Fibroblast of skin of left biceps (primary cell): ENCODE data around the gene RAD51B.
"Not testable (repeated sequence)": the region's sequence is repeated elsewhere in the genome, so short reads cannot be mapped to it uniquely, and the experiment has no call there.

ENCODE experiments used
- DNase-seq, 2 experiments: peaks; one replicate each; pipeline ENCODE4 v3.0.0-alpha.2; 2013; ENCODE audit warnings: low read depth in 2 of 2

RAD51B gene

GRCh38 chr14:68269136-68269927 lies 449.8 kb downstream of the RAD51B start:
- DNase-seq = no peak

DNA sequence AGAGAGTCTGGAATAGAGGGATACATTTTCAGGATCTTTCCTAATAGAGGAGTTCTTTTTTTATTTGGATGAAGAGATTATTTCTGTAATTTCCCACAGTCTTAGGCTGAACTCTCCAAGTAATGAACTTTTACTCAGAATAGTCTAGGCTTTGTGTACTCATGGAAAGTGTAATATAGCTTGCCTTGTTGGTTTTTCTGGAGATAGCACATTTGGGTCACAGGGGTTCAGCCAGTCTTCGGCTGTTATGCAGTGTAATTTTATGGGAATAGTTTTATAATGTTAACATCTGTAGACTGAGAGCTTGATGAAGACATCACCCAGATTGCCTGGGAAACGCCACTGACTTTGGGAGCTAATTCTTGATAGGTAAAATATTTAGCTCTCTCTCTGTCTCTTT lies 450.8 kb downstream of the RAD51B start:
- DNase-seq = no peak

GRCh38 chr14:68271913-68272391 lies 452.4 kb downstream of the RAD51B start:
- DNase-seq = no peak

- DNase-seq = no peak
Observed at GRCh38 chr14:68273413-68273812, 453.8 kb downstream of the RAD51B start.

- DNase-seq = no peak
Observed at GRCh38 chr14:68274725-68275124, 455.1 kb downstream of the RAD51B start.

- no peak for DNase-seq
Observed at GRCh38 chr14:68278576-68279436, 459.2 kb downstream of the RAD51B start.

- no peak for DNase-seq
Observed at GRCh38 chr14:68279437-68279720, 459.8 kb downstream of the RAD51B start.

DNA sequence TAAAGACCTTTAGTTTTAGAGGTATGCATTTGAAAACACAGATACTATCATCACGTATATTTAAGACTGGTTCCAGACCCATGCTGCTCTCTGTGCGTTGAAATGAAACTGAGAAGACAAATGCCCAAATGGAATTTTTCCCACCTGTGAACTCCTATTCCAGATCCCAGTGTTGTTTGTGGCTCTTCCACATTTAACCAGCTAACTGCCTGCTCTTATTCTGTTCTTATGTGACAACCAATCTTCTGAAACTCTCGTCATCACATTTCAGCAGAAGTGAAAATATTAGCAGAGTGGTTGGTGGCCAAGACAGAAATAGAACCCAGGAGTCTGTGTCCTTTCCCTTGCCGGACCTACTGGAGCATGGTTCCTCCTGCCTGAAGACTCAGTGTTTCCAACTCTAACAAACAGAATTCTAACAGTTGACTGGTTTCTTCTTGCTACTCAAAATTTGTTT lies 460.2 kb downstream of the RAD51B start:
- DNase-seq = no peak

DNA sequence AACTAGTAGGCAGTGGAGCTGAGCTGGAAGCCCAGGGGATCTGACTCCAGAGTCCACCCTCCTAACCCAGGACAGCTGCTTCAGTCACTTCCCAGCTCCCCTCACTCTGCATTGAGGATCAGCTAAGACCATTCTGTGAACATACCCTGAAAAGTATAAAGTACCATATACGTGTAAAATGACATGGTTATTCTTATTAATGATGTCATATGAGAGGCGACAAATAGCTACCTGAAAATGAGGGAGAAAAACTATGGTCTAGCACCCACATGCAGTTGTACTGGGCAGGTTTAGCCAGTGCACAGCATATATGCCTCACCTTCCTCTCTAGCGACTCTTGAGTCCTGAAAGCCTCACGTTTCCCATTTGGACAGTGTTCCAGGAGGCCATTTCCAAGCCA lies 461.9 kb downstream of the RAD51B start:
- DNase-seq = no peak

- no peak for DNase-seq
Observed at GRCh38 chr14:68282479-68283377, 463.1 kb downstream of the RAD51B start.

GRCh38 chr14:68283378-68284123 lies 464.0 kb downstream of the RAD51B start:
- no peak for DNase-seq

- no peak for DNase-seq
Observed at GRCh38 chr14:68284333-68284732, 464.8 kb downstream of the RAD51B start.

- DNase-seq = no peak
Observed at GRCh38 chr14:68284834-68285233, 465.3 kb downstream of the RAD51B start.

DNA sequence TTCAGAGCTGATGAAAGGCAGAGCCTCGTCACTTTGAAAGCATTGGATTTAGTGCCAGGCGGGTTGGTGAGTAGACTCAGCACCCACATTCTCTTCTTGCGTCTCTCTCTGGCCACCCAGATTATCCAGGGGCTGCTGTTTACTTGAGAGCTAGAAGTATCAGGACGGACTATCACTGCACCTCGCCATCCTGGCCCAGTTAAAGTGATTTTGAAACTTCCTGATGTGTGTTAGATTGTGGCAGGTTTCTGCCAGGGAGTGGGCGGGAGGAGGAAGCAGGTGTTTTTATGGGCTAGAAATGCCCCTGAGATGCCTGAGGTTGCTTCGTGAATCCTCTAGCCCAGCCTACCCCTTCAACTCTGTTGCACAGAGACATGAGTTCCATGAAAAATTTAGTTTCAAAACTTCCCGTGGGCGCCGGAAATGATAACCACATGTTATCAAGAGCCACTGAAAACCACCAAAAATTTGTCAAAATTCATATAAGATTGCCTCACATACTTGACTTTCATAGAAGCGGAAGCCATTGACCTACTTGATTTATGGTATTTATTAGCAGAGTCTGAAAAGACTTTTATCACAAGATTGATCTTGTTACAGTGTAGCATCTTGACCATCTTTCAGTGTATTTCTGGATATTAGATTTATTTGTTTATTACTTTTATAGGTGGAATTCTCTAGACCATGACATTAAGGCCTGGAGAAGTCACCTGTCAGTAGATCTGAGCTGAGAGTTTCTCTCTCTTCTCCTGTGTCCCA lies 466.0 kb downstream of the RAD51B start:
- DNase-seq = no peak

DNA sequence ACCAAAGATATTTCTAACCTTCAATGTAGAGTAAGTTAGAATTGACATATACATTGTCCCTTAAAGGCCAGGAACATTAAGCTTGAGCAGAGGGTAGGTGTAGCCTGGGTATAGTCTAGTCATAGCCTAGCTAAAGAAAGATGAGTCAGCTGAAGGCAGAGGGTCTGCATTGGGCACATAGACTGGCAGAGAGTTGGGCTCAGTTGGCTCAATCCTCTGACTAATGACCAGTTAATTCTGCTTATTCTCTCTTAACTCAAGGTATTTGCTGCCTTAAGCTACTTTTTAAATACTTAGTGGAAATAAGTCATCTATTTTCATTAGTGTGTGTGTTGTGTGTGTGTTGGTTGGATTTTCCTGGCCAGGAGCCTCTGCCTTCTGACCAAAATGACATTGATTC lies 467.1 kb downstream of the RAD51B start:
- no peak for DNase-seq

GRCh38 chr14:68289452-68289851 lies 469.9 kb downstream of the RAD51B start:
- not testable (repeated sequence) for DNase-seq

DNA sequence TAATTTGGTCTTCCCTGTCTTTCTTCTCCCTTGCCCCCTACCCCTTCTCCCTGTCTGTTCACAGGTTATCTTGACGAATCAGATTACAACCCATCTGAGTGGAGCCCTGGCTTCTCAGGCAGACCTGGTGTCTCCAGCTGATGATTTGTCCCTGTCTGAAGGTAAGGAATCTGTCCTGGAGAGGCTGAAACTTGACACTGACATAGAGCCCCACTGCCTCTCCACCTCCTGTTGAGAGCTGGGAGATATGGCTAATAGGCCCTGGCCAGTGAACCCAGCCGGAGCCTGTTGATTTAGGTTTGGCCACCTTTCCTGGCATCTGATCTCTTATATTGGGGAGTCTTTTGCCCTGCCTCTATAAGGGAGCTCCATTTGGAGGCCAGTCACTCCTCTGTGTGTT lies 472.2 kb downstream of the RAD51B start:
- no peak for DNase-seq

- no peak for DNase-seq
Observed at GRCh38 chr14:68292441-68293215, 473.0 kb downstream of the RAD51B start.

DNA sequence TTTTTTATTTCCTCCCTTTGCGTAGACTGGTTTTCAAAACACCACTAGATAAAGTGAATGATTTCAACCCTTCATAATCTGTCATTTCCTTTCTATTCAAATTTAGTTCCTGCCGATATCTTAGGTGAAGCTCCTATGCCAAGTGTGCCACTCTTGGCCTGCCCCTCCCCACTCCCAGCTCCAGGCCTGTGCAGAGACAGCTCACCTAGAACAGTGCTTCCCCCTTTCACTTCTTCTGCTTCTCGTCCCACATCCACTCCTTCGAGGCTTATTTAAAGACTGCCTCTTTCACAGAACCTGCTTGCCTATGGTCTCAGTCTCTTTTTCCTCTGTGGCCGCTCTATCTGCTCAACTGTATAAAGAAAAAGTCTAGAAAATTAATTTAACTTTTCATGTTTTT lies 473.8 kb downstream of the RAD51B start:
- no peak for DNase-seq
